ENCODE results near the gene SETDB1. TPM values are rescaled to one million over a fixed set of nuclear protein-coding genes. Genes with fewer than 3 reads are reported as not detected.
"Not testable (repeated sequence)": the region's sequence is repeated elsewhere in the genome, so short reads cannot be mapped to it uniquely, and the experiment has no call there.

Gene SETDB1
- total RNA-seq: 47.6 TPM
- 21.0 TPM for polyA plus RNA-seq

GRCh38 chr1:150926097-150926741 lies at the start of gene SETDB1:
Gene SETDB1 (plus strand): TSS chr1:150926363. CDS start chr1:150927715, 1,352 bp downstream.
- Histone ChIP-seq H3K36me3 (ENCODE audit: insufficient read depth) (peaks cover 4% of the 10 kb centered on the region), H3K27ac (ENCODE audit: low read depth) (no peak within 1 kb of the TSS), H3K4me3 (ENCODE audit: low read depth, low read length) (peak within 1 kb of the TSS; percentile 74), H3K4me1 (ENCODE audit: insufficient read depth) (no peaks in the 10 kb centered on the region)
- WGBS: under 1% methylated on average over 39 of the region's 39 CpGs
- peak; percentile 96 for DNase-seq (ENCODE audit: extremely low spot score)

- 74% methylated on average over 2 of the region's 2 CpGs for WGBS
- not testable (repeated sequence) for H3K4me3 ChIP-seq (ENCODE audit: low read depth, low read length); H3K36me3 ChIP-seq (ENCODE audit: insufficient read depth); H3K4me1 ChIP-seq (ENCODE audit: insufficient read depth); H3K27ac ChIP-seq (ENCODE audit: low read depth); DNase-seq (ENCODE audit: extremely low spot score)
These were observed 47.2 kb upstream of the SETDB1 start for GRCh38 chr1:150878931-150879330.

GRCh38 chr1:150881331-150882070 lies 44.7 kb upstream of the SETDB1 start:
- WGBS: 77% methylated on average over 2 of the region's 2 CpGs
- H3K4me3 ChIP-seq (ENCODE audit: low read depth, low read length): no peak overlapping the region

GRCh38 chr1:150883121-150883520 lies 43.0 kb upstream of the SETDB1 start:
- H3K27ac ChIP-seq (ENCODE audit: low read depth); H3K4me1 ChIP-seq (ENCODE audit: insufficient read depth); DNase-seq (ENCODE audit: extremely low spot score); H3K4me3 ChIP-seq (ENCODE audit: low read depth, low read length); H3K36me3 ChIP-seq (ENCODE audit: insufficient read depth): not testable (repeated sequence)
- WGBS: 89% methylated on average over 5 of the region's 5 CpGs

More at GRCh38 chr1:150881331-150882070, 44.7 kb upstream of the SETDB1 start:
- H3K27ac ChIP-seq (ENCODE audit: low read depth): no peak overlapping the region
- DNase-seq (ENCODE audit: extremely low spot score): no peak
- H3K36me3 ChIP-seq (ENCODE audit: insufficient read depth): no peaks in the 10 kb centered on the region
- no peaks in the 10 kb centered on the region for H3K4me1 ChIP-seq (ENCODE audit: insufficient read depth)

- Histone ChIP-seq H3K4me3 (ENCODE audit: low read depth, low read length) (no peak within 1 kb of the TSS), H3K27ac (ENCODE audit: low read depth) (no peak within 1 kb of the TSS), H3K36me3 (ENCODE audit: insufficient read depth) (no peaks in the 10 kb centered on the region), H3K4me1 (ENCODE audit: insufficient read depth) (no peaks in the 10 kb centered on the region)
- no peak for DNase-seq (ENCODE audit: extremely low spot score)
- WGBS: 40% methylated on average over 3 of the region's 3 CpGs
These were observed 39.1 kb upstream of the SETDB1 start, which contains the start of gene CTXND2 for GRCh38 chr1:150887018-150887417. Gene CTXND2 (plus strand): TSS chr1:150887136. CDS start chr1:150912315, 25,179 bp downstream.

GRCh38 chr1:150888727-150889126 lies 37.4 kb upstream of the SETDB1 start:
- WGBS: 92% methylated on average over 8 of the region's 8 CpGs
- Histone ChIP-seq H3K27ac (ENCODE audit: low read depth) (no peak overlapping the region), H3K36me3 (ENCODE audit: insufficient read depth) (no peaks in the 10 kb centered on the region), H3K4me3 (ENCODE audit: low read depth, low read length) (no peak overlapping the region), H3K4me1 (ENCODE audit: insufficient read depth) (no peaks in the 10 kb centered on the region)
- no peak for DNase-seq (ENCODE audit: extremely low spot score)

GRCh38 chr1:150890033-150890416 lies 36.1 kb upstream of the SETDB1 start:
- Histone ChIP-seq H3K27ac (ENCODE audit: low read depth) (no peak overlapping the region), H3K4me1 (ENCODE audit: insufficient read depth) (no peaks in the 10 kb centered on the region), H3K4me3 (ENCODE audit: low read depth, low read length) (no peak overlapping the region), H3K36me3 (ENCODE audit: insufficient read depth) (no peaks in the 10 kb centered on the region)
- 61% methylated on average over 1 of the region's 1 CpG for WGBS
- DNase-seq (ENCODE audit: extremely low spot score): no peak

GRCh38 chr1:150893336-150893913 lies 32.7 kb upstream of the SETDB1 start:
- 91% methylated on average over 3 of the region's 3 CpGs for WGBS
- no peaks in the 10 kb centered on the region for H3K36me3 ChIP-seq (ENCODE audit: insufficient read depth)
- no peak overlapping the region for H3K27ac ChIP-seq (ENCODE audit: low read depth)
- DNase-seq (ENCODE audit: extremely low spot score): no peak
- no peaks in the 10 kb centered on the region for H3K4me1 ChIP-seq (ENCODE audit: insufficient read depth)
- no peak overlapping the region for H3K4me3 ChIP-seq (ENCODE audit: low read depth, low read length)

- Histone ChIP-seq H3K4me1 (ENCODE audit: insufficient read depth) (no peaks in the 10 kb centered on the region), H3K4me3 (ENCODE audit: low read depth, low read length) (no peak overlapping the region), H3K27ac (ENCODE audit: low read depth) (no peak overlapping the region), H3K36me3 (ENCODE audit: insufficient read depth) (no peaks in the 10 kb centered on the region)
- 79% methylated on average over 4 of the region's 4 CpGs for WGBS
- no peak for DNase-seq (ENCODE audit: extremely low spot score)
These were observed 30.5 kb upstream of the SETDB1 start for GRCh38 chr1:150895618-150896017.

GRCh38 chr1:150899795-150900194 lies 26.4 kb upstream of the SETDB1 start:
- 87% methylated on average over 8 of the region's 8 CpGs for whole genome bisulfite sequencing

GRCh38 chr1:150902346-150902745 lies 23.8 kb upstream of the SETDB1 start:
- Histone ChIP-seq H3K36me3 (ENCODE audit: insufficient read depth) (no peaks in the 10 kb centered on the region), H3K4me1 (ENCODE audit: insufficient read depth) (no peaks in the 10 kb centered on the region), H3K27ac (ENCODE audit: low read depth) (no peak overlapping the region), H3K4me3 (ENCODE audit: low read depth, low read length) (no peak overlapping the region)
- DNase-seq (ENCODE audit: extremely low spot score): no peak
- 94% methylated on average over 5 of the region's 5 CpGs for WGBS

More at GRCh38 chr1:150899795-150900194, 26.4 kb upstream of the SETDB1 start:
- H3K27ac ChIP-seq (ENCODE audit: low read depth); H3K36me3 ChIP-seq (ENCODE audit: insufficient read depth); H3K4me3 ChIP-seq (ENCODE audit: low read depth, low read length); H3K4me1 ChIP-seq (ENCODE audit: insufficient read depth); DNase-seq (ENCODE audit: extremely low spot score): not testable (repeated sequence)

GRCh38 chr1:150902751-150903150 lies 23.4 kb upstream of the SETDB1 start:
- 36% methylated on average over 1 of the region's 1 CpG for WGBS
- H3K4me3 ChIP-seq (ENCODE audit: low read depth, low read length): no peak overlapping the region
- no peak for DNase-seq (ENCODE audit: extremely low spot score)

GRCh38 chr1:150905301-150905700 lies 20.9 kb upstream of the SETDB1 start:
- Histone ChIP-seq H3K4me3 (ENCODE audit: low read depth, low read length) (no peak overlapping the region), H3K4me1 (ENCODE audit: insufficient read depth) (no peaks in the 10 kb centered on the region), H3K27ac (ENCODE audit: low read depth) (no peak overlapping the region), H3K36me3 (ENCODE audit: insufficient read depth) (no peaks in the 10 kb centered on the region)
- 87% methylated on average over 6 of the region's 6 CpGs for WGBS
- DNase-seq (ENCODE audit: extremely low spot score): no peak

More at GRCh38 chr1:150902751-150903150, 23.4 kb upstream of the SETDB1 start:
- H3K36me3 ChIP-seq (ENCODE audit: insufficient read depth): no peaks in the 10 kb centered on the region
- H3K27ac ChIP-seq (ENCODE audit: low read depth): no peak overlapping the region
- H3K4me1 ChIP-seq (ENCODE audit: insufficient read depth): no peaks in the 10 kb centered on the region

GRCh38 chr1:150906329-150906728 lies 19.8 kb upstream of the SETDB1 start:
- DNase-seq (ENCODE audit: extremely low spot score): no peak

More at GRCh38 chr1:150906329-150906728, 19.8 kb upstream of the SETDB1 start:
- Histone ChIP-seq H3K4me3 (ENCODE audit: low read depth, low read length) (no peak overlapping the region), H3K4me1 (ENCODE audit: insufficient read depth) (no peaks in the 10 kb centered on the region), H3K27ac (ENCODE audit: low read depth) (no peak overlapping the region), H3K36me3 (ENCODE audit: insufficient read depth) (no peaks in the 10 kb centered on the region)
- 87% methylated on average over 1 of the region's 1 CpG for WGBS
